GM13976 (cell line): ENCODE data around the gene RBM15B.

Experiments
- DNase-seq: peaks from one replicate; pipeline ENCODE4 v3.0.0; 2012; ENCODE audit warnings: low spot score
- CTCF ChIP-seq: IDR thresholded peaks from 2 replicates; pipeline ENCODE4 v1.5.1; 2012; ENCODE audit warnings: borderline replicate concordance, mild to moderate bottlenecking; ENCODE audit not compliant: insufficient read depth; ENCODE audit errors: extremely low read depth, missing control alignments, control extremely low read depth
- in situ Hi-C: fragments of 300-500 bp; cut with MboI; formaldehyde crosslinking; loops from one replicate; pipeline ENCODE4 v1.12.0; 2022; ENCODE audit warnings: low sequenced_read_pairs, mixed read lengths, inconsistent platforms; ENCODE audit not compliant: unreplicated experiment

Gene RBM15B

GRCh38 chr3:51375571-51375970 is 15.5 kb upstream of the RBM15B start:
- TF ChIP-seq CTCF, result no peak
- in situ Hi-C loops, result no loop called here
- DNase-seq, result no peak

GRCh38 chr3:51378065-51378464 is 13.0 kb upstream of the RBM15B start:
- TF ChIP-seq CTCF, result no peak
- in situ Hi-C loops, result no loop called here
- no peak for DNase-seq

GRCh38 chr3:51378726-51379125 is 12.4 kb upstream of the RBM15B start:
- no peak for TF ChIP-seq CTCF
- in situ Hi-C loops, result no loop called here
- no peak for DNase-seq

- no peak for TF ChIP-seq CTCF
- in situ Hi-C loops, result no loop called here
- DNase-seq, result no peak
Measured at GRCh38 chr3:51379301-51379700, 11.8 kb upstream of the RBM15B start.

- TF ChIP-seq CTCF, result no peak
- DNase-seq, result no peak
- in situ Hi-C loops, result no loop called here
Measured at GRCh38 chr3:51379746-51380455, 11.2 kb upstream of the RBM15B start.

GRCh38 chr3:51380601-51381332 is 10.3 kb upstream of the RBM15B start:
- TF ChIP-seq CTCF, result no peak
- in situ Hi-C loops, result no loop called here
- DNase-seq, result no peak
